Pulmonary artery endothelial cell (primary cell): ENCODE data around the gene KIRREL3. TPM values are rescaled to one million over a fixed set of nuclear protein-coding genes. Genes with fewer than 3 reads are reported as not detected.
"Not testable (repeated sequence)": the region's sequence is repeated elsewhere in the genome, so short reads cannot be mapped to it uniquely, and the experiment has no call there.

Source experiments
- DNase-seq: peaks from one replicate; pipeline ENCODE4 v3.0.0-alpha.2; 2011; ENCODE audit warnings: low read depth, low spot score
- total RNA-seq: library from RNA; depleted of rRNA; stranded (reverse); fragments of >200 nt; gene quantifications from 2 replicates; pipeline ENCODE4 v1.2.3, GENCODE V29; 2014

Gene KIRREL3
- total RNA-seq, 1 donor from 2014 or later = not detected

DNA sequence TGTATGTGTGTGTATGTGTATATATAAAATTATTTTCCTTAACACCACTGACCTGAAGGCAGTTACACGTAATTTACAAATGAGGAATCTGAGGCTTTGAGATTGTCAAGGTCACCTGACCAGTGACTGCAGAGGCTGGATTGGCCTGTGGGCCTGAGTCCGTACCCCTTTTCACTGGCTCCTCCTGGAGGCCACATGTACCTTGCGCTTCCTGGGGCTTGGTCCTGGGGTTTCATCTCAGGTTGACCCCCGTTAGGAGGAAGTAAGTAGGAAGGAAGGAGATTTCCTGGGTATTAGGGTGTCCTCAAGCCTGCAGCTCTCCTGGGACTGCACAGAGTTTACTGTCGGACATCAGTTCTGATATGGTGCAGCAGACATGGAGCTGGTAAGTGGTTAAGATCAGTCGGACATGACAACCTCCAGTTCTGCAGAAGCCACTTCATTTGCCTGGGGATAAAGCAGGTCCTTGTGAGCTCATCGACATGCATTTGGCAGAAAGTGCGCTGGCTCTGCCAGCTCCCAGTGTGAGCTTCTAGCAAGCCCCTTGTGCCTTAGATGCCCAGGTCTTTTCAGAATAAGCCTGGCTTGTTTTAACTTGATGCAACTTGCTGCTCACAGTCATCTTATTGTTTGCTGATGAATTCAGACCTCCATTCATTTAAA is 608.5 kb downstream of the KIRREL3 start:
- DNase-seq = no peak

DNA sequence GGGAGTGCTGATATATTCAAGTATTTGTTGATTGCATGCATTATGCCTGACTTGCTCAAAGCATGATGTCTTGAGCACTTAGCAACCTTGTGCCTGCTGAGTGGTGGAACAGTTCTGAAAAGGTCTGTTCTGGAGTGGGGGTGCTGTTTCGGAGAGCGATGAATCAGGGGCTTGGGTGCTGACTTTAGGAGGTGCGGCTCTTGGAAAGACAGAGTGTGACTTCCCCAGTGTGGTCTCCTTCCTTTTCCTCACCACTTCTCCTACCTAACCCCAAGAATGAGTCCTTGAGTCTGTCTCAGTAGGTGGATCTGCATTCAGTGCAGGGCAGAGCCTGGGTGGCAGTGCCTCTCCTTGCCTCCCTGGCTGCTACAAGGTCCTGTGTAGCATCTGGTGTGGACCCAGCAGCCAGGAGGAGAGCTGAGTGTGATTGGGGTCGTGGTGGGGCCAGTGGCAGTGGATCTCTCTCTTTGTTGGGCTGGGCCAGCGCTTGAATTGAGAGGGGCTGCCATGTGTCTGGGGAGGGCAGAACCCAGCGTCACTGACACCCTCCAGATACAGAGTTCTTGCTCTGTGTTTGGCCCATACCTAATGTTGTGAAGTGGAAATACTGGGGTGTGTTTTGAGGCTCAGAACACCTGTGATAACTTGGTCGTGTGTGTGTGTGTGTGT is 609.1 kb downstream of the KIRREL3 start:
- no peak for DNase-seq

DNA sequence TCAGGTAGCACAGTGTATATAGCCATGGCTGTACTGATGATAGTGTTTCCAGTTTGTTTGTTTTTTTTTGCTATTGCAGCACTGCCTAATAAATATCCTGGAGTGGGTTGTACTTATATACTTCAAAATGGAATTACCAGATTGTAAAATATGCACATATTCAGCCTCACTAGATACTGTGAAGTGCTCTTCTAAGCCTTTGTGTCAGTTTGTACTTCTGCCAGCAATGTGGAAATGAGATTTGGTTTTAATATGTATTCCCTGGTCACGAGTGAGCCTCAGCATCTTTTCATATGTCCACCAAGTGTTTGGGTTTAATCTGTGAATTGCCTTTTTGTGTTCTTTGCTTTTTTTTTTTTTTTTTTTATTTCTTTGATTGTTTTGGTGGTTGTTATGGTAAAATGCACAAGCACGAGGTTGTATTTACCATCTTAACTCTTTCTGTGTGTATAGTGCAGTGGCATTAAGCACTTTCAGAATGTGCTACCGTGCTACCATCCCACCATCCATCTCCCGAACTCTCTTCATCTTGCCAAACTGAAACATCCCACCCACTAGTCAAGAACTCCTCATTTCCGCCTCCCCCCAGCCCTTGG is 610.2 kb downstream of the KIRREL3 start:
- DNase-seq = no peak

DNA sequence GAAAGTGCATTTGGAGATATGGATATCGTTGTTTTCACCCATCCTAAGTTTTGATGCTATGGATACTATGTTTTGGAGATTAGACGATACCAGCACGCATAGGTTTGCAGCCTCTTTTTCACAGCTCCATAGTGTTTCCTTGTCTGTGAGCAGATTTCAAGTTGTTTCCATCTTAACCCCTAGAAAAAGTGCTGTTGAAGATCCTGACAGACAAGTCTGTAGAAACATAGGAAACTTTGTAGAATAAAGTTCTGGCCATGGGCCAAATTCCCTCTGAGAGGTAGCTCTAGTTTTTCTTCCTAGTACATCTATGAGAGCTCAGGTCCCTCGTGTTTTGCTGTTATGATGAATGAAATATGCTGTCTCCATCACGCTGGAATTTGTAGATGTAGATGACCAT is 612.7 kb downstream of the KIRREL3 start:
- DNase-seq = no peak

DNA sequence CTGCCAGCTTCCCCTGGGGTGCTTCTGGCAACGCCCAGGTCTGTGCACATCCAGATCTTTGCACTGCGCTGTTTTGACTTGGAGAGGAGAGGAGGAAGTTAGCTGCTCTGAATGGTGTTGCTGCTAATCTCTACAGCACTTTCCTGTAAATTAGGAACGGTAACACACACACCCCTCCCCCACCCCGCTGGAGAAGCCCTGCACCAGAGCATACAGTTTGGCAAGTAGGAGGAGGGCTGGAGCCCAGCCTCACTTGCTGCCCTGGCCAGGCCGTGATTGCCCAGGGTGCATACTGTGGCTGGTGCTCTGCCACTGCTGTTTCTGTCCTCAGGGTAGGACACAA is 613.9 kb downstream of the KIRREL3 start:
- not testable (repeated sequence) for DNase-seq

DNA sequence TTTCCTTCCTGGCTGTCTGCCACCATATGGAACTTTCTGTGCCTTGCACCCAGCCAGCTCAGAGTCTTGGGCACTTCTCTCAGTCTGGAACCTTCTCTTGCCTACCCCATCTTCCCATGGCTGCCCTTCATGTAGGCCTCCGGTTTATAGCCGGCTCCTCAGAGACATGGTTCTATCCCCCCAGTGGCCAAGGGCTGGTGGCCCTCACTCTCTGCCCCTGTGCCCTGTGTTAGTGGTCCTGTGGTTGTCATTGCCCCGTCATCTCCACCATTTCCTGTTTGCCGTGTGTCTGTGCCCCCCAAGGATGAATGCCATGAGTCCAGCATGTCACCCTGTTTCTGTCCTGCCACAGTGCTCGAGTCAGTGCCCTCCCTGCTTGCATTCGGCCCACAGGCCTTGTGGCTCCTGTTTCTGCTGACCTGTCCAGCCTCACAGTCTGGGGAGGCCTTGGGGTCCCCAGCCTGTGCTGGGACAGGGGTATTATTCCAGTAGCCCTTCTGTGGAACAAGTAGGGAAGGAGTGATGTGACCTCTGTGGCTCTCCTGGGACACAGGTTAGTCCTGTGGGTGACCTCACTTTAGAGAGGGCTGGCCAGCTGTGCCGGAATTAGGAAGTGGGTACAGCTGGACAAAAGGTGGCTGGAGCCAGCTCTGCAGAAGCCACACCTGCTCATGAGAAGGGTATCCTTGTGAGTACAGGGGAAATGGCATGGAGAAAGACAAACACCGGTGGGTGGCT is 614.4 kb downstream of the KIRREL3 start:
- DNase-seq = no peak

DNA sequence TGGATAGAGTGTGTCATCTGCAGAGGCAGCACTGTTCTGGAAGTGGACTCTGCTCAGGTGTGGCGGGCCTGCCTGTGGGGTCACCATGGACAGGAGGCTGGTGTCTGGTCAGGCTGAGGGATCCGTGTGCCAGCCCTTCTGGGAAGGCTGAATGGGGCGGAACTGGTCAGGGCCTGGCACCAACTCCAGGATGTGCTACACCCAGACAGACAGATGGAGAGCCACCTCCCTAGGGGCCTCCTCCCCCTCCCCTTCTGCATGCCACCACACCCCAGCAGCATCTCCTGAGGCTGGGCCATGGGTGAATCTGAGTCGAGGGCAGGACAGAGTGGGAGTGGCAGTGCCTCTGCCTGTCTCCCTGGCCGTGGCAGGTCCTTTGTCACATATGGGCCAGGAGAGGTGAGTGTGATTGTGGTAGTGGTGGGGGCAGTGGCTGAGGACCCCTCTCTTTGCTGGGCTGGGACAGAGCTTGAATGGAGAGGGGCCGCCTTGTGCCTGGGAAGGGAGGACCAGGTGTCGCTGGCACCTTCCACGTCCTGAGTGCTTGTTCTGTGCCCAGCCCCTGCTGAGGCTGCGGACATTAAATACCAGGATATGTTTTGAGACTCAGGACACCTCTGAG is 616.0 kb downstream of the KIRREL3 start:
- DNase-seq = no peak

DNA sequence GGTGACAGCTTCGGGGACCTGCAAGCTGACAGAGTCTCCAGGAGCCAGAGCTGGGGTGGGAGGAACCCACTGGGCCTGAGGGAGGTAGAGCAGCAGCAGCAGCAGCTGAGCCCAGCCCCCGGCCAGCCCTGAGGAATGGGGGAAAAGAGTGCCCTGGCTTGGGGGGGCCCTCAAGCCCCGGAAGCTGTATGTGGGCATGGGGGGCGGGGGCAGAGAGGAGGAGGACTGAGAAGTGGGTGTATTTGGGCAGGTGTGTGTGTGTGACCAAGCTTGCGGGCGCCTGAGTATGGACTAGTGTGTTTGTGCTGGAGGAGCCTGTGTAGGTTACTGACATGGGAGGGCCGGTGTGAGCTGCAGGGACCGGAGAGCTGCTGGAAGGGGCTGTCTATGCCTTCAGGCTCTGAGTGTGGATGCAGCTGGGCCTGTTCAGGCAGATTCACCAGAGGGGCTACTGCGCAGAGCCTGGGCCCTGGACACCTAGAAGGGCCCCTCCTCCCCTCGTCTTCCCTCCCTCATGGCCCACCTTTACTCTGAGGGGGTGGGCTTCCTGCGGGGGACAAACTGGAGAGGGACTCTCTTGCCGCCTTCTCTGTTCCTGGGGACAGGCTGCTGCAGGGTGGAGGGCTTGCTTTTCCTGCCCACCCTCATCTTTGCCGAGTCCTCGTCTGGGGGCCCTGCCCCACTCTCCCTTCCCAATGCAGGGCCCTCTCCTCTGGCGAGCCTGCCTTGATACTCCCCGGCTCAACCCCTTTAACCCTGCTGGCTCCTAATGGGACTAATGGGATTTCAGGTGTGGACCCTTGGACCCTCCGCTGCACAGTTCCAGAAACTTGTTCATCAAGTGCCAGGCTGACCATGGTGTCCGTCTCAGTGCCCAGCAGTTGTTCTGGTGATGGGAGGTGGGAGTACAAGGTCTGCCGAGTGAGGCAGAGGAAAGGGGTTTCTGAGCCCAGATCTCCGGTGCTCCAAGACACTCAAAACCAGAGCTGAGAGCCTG is 616.9 kb downstream of the KIRREL3 start:
- DNase-seq = no peak

DNA sequence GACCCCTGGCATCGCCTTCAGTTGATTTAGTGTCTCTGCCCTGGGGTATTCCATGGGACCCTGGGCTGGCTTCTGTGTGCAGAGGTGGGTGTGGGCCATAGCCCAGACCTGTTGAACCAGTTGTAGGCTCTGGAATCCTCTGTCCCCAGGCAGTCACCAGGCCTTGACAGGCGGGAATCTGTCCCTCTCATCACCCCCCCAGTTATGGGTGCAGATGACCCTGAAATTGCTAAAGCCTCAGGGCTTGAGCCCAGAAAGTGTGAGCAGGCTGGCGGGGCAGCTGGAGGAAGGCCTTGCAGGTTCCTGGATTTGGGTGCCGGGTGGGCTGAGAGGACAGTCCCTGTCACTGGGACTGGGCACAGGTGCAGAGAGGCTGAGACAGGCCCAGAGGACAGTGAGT is 617.9 kb downstream of the KIRREL3 start:
- DNase-seq = not testable (repeated sequence)

DNA sequence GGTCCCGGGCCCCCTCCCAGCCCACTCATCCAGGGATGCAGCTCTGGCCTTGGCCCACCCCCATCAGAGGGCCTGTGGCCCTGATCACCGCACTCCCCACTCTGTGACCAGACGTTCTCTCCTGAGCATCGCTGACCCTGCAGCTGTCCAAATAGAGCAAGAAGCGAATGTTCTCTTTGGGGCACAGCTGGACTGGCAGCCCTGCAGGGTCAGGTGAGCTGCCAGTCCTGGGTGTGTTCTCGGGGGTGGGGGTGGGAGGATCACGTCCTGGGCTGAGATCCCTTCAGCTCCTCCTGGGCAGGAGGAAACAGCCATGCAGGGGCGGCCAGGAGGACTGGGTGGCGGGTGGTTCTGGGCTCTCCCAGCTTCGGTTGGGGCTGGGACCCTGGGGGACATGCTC is 618.6 kb downstream of the KIRREL3 start:
- not testable (repeated sequence) for DNase-seq

DNA sequence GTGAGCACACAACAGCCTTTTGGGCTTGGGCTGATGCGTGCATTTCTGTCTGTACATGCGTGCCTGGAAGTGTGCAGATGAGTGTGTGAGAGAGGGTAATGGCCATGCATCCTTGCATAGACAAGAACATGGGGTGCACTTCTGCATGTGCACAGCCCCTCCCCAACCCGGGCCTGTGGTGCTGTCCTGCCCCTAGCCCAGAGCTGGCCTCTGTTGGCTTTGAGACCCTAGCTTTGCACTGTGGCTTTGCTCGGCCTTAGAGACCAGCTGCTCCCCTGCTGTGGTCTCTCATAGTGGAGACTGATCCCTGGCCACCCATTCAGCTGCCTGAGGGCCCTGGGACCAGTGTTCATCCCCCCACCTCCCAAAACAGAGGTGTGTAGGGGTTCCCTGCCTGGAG is 619.7 kb downstream of the KIRREL3 start:
- DNase-seq = no peak

DNA sequence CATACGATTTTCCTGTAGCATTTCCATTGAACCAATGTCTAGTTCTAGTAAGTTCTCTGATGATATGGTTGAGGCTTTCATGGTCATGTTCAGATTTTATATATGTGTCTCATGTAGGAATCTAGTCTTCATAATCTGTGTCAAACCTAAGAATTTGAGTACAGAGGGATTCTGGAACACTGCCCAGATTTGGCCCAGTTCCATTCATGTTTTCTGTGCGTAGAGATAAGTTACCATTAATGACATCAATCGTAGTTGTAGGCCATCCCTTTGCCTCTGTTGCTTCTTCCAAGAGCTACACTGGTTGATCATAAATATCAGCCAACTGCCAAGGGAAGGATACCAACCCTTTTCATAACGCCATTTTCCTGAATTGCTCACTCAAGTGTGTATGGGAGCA is 621.8 kb downstream of the KIRREL3 start:
- DNase-seq = peak; percentile 30

DNA sequence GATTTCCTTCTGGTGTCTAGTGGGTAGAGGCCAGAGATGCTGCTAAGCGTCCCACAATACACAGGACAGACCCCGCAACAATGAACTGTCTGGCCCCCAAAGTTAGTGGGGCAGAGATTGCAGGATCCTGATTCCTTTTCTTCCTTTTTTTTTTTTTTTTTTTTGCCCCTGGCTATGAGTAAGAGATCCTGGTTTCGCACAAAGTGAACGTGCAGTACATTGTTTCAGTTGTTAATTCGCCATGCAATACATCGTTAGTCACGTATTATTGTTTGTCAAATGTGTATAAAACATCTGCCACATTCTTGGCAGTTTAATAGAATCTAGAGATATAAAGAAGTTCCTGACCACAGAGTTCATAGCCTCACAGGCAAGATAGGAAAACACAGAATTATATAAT is 624.8 kb downstream of the KIRREL3 start:
- DNase-seq = peak; percentile 59

DNA sequence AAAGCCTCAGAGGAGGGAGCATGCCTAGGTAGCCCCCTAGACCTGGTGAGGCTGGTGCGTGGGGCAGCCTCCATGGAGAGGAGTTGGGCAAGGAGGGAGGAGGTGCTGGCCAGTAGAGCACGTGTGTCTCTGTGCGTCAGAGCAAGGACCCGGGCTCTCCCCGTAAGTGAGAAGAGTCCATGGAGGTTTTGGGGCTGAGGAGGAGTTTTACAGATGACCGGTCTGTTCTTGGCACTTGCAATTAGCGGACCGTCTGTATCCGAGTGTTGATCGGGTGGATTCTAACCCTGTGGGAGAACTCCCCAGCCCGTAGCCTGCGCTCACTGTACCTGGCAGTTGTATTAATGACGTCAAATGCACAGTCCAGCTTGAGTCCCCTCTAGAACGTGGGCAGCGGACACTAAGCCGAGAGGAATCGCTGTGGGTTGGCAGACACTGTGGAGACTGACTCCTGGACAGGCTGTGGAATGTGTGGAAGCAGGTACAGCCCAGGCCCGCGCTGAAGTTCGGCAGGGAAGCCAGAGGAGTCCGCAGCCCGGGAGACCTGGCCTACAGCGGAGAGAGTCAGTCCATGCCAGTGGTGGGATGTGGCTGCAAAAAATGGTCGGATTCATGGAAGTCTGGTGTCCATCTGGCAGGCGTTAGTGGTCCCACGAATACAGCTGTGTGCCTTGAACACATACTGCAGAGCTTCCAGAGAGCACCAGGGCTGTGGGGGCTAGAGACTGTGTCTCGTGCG is 625.8 kb downstream of the KIRREL3 start:
- not testable (repeated sequence) for DNase-seq

DNA sequence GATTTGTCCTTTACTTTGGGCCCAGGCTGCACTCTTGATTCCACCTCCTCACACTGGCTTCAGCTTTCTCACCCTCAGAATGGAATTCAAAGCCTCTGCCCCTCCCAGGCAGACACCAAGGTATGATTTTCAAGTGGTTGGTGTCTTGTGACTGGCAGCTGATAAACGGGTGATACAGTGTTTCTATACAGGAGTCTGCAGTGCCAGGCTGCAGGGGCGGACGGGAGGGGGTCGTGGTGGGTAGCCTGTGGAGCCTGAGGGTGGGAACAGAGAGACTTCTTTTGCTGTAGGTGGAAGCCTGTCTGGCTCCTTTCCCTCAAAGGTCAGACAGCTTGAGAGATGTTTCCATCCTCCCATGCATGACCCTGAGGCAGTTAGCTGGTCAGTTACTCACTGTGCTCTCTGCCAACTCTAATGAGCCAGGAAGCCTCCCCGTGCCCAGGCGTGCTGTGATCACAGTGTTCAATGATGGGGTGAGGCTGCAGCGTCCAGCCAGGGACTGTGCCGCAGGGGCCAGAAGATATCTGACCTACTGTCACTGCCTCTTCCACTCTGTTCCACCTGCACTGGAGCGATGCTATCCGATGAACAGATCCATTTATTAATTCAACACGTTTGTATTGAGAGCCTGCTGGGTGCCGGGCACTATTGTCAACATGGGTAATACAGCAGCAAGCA is 627.0 kb downstream of the KIRREL3 start:
- DNase-seq = not testable (repeated sequence)
